Kidney tubule cell (primary cell): ENCODE measurements around the gene ATP1A4.

Source experiments
- DNase-seq: peaks from one replicate; pipeline ENCODE4 v3.0.0-alpha.2; 2018; ENCODE audit warnings: low spot score

The ATP1A4 gene

DNA sequence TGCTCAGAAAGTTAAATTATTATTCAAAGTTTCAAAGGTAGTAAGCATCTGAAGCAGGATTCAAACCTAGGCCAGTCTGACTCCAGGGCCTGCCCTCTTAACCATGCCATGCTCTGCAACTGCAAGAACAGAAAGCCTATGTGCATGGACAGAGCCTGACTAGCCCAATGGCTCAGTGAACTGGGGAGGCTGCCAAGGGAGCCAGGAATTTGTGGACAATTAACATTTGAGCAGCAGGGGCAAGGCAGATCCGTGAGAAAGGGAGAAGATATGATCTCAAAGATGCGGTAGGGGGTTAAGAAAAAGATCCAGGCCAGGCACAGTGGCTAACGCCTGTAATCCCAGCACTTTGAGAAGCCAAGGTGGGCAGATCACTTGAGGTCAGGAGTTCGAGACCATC is 6.5 kb upstream of the ATP1A4 start:
- peak; percentile 11 for DNase-seq

DNA sequence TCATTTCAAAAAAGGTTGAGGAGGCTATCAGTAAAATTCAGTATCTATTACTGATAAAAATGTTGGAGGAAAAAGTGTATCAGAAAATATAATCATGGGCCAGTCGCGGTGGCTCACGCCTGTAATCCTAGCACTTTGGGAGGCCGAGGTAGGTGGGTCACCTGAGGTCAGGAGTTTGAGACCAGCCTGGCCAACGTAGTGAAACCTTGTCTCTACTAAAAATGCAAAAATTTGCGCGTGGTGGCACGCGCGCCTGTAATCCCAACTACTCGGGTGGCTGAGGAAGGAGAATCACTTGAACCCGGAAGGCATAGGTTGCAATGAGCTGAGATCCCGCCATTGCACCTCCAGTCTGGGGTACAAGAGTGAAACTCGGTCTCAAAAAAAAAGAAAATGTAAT is 5.3 kb upstream of the ATP1A4 start:
- no peak for DNase-seq

DNA sequence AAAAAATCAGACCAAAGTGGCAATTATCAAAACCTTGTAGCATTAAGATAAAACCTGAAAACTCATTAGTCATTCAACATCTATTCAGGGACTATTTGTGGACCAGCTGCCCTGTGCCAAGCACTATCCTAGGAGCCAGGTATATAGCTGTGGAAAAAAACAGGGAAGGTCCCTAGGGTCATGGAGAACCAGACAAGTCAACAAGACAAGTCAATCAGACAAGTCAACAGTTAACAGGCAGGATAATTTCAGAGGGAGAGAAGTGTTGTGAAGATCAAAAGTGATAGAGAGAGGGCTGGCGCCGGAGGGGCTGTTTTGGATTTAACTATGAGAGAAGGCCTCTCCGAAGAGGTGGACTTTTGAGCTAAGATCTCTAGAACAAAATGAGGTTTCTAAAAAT is 3.3 kb upstream of the ATP1A4 start:
- no peak for DNase-seq

DNA sequence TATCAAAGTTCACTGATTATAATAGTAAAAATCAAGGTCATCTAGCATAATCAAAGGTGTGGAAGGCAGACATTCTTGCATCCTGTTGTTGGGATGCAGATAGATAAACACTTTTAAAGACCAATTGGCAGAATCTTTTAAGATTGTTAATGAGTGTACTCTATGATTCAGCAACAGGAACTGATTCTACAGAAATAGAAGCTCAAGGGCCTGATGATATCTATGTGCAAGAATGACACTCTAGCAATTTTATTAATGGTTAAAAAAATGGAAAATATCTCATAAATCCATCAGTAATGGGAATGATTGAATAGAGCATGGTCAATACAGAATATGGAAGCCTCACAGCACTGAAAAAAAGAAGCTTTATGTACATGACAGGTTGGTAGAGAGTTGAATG is 2.2 kb upstream of the ATP1A4 start:
- DNase-seq: no peak

DNA sequence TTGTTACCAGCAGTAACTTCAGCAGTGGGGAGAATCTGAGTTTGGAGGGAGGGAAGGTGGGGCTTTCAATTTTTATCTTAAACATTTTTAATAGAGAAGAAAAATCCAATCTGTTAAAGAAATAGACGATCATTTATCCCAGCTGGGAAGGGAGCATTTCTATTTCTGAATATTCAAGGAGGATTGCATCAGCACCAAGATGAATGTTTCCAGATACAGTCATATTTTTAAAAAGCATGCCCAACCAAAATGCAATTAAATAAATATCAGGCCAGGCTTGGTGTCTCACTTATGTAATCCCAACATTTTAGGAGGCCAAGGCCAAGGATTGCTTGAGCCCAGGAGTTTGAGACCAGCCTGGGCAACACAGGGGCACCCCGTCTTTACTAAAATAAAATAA is 1.7 kb upstream of the ATP1A4 start:
- DNase-seq: no peak

DNA sequence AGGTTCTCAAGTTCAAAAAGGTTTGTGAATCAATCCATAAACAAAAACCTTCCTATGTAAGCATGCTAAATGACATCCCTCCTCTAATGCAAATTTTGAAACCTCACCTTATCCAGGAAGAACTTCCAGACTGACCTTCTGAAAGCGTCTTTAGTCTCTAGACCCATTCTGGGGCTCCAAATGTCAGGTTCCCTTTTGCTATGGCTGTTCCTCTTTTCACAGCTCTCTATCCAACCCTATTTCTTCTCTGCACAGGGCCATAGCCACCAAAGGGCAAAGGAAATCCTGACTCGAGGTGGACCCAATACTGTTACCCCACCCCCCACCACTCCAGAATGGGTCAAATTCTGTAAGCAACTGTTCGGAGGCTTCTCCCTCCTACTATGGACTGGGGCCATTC is 3.4 kb downstream of the ATP1A4 start:
- DNase-seq: no peak

DNA sequence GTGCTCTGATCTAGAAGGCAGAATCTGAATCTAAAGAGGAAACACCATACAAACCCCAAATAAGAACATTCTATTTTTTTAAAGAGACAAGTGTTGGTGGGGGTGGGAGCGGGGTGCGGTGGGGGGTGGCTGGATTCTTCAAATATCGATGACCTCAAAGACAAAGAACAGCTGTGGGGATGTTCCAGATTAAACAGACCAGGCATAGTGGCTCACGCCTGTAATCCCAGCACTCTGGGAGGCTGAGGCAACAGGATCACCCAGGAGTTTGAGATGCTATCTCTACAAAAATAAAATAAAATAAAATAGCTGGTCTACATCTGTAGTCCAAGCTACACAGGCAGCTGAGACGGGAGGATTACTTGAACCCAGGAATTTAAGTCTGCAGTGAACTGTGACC is 5.0 kb downstream of the ATP1A4 start:
- no peak for DNase-seq

DNA sequence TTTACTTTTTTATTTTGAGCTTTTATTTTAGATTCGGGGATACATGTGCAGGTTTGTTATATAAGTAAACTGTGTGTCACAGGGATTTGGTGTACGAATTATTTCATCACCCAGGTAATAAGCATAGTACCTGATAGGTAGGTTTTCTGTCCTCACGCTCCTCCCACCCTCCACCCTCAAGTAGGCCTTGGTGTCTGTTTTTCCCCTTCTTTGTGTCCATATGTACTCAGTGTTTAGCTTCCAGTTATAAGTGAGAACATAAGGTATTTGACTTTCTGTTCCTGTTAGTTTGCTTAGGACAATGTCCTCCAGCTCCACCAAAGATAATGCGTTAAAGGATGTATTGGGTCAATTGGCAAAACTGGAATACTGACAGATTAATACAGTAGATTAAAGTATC is 5.8 kb downstream of the ATP1A4 start:
- DNase-seq: no peak

DNA sequence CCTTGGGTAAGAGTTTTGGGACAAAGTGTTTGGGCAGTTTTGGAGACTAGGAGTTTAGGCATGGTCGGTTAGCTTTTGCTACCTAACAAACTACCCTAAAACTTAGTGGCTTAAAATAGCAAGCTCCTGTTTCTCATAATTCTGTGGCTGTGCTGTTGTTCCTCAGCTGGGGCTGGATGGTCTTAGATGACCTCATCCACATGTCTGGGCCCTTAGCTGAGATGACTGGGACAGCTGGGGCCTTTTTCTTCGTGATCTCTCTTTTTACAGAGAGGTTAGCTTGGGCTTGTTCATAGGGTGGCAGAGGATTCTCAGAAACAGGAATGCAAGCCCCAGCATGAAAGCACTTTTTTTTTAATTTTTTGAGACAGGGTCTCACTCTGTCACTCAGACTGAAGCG is 6.6 kb downstream of the ATP1A4 start:
- no peak for DNase-seq

DNA sequence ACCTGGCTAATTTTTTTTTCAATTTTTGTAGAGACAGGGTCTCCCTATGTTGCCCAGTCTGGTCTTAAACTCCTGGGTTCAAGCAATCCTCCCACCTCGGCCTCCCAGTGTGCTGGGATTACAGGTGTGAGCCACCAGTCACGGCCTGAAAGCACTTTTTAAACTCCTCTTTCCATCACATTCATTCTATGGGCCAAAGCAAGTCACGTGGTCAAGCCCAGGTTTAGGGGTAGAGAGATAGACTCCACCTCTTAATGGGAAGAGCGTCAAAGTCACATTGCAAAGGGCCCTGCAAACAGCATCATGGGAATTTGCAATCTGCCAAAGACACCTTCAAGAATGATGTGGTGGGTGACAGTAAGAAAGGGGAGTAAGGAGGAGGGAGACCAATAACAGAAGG is 7.1 kb downstream of the ATP1A4 start:
- no peak for DNase-seq

DNA sequence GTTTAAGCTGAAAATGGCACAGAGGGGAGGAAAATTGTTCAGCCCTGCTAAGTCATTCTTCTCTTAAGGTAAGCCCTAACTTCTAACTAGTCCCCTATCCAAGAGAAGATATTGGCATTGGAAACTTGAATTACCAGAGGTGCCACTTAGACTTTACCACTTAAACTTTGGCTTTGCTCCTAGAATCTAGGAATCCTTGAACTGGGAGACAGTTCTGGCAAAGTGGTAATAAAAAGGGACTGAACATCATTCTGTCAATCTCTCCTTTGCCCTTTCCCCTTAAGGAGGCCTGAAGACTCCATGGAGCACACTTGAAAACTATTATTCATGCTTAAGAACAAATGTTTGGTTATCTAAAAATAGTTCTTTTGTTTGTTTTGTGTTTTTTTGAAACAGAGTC is 8.4 kb downstream of the ATP1A4 start:
- DNase-seq: no peak

DNA sequence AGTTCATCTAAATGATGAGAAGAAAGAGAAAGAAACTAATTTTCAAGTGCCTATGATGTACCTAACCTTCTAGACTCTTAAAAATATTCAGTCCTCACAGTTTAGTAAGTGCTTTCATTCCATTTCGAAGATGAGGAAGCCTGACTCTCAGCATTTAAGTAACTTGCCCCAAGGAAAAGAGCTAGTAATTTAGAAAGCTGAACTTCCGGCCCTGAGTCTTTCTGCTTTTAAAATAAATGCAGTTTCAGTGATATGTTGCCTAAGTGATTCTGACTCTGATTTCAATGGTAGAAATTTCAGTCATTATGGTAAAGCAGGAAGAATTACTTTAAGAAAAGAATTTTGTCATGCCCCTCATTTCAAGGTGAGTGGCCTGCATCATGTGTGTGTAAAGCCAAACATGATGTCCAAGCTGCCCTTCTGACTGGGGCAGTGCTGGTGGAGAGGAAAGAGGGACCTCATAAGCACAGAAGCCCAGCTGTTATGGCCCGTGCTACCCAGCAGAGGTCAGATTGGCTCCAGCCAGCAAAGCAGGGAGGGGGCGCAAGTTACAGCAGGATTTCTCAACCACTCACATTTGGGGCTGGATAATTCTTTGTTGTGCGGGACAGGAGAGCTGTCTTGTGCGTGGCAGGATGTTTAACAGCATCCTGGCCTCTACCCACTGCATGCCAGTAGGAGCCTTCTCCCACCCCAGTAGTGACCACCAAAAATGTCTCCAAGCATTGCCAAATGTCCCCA is 10.7 kb downstream of the ATP1A4 start:
- DNase-seq: peak; percentile 38

DNA sequence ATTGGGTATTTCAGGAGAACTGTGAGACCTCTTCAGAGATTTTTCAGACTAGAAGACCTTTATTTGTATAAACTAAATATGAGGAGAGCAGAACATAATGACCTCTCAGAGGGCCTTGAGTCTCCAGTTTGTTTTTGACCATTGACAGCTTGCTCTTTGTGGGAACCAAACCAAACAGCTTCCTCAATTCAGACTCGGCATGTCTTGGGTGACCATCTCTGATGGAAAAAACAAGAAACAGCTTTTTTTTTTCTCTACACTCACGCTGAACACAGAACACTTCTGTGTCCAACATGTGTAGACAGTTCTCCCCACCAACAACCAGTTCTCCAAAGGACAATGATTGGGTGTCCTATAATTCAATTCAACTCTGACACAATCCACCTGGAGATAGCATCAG is 11.5 kb downstream of the ATP1A4 start:
- DNase-seq: no peak

DNA sequence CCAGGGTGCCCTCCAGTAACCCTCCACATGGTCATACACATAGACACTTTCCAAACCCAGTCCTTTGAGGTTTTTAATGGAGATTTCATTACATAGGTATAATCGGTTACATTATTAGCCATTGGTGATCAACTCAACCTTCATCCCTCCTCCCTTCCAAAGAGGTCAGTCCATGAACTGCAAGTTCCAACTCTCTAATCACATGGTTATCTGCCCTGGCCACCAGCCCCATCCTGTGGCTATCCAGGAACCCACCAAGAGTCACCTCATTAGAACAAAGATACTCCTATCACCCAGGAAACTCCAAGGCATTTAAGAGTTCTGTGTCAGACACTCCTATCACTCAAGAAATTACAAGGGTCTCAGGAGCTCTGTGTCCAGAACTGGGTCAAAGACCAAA is 12.2 kb downstream of the ATP1A4 start:
- DNase-seq: no peak

DNA sequence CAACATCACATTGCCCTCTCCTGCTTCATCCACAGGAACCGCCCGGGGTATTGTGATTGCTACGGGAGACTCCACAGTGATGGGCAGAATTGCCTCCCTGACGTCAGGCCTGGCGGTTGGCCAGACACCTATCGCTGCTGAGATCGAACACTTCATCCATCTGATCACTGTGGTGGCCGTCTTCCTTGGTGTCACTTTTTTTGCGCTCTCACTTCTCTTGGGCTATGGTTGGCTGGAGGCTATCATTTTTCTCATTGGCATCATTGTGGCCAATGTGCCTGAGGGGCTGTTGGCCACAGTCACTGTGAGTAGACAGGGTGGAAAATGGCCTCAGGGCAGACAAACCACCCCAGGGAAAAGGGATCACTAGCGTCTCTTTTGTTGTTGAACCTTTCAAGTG is 12.7 kb downstream of the ATP1A4 start:
- DNase-seq: no peak

DNA sequence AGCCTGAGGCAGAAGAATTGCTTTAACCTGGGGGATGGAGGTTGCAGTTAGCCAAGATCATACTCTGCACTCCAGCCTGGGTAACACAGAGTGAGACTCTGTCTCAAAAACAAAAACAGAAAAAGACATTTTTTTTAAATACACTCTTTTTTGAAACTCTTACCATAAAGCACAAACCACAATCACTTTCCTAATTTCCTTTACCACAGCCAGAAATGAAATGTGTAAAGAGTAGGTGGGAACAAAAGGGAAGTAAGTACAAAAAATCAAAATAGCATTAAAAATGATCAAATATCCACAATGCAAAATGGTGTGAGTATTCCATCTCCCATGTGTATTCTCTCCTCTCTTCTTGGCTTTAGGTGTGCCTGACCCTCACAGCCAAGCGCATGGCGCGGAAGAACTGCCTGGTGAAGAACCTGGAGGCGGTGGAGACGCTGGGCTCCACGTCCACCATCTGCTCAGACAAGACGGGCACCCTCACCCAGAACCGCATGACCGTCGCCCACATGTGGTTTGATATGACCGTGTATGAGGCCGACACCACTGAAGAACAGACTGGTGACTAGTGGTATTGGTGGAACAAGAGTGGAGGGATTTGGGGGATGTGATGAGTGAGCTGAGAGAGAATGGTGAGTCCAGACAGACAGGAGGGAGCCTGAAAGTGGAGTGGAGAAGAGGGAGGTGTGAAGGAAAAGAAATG is 14.9 kb downstream of the ATP1A4 start:
- DNase-seq: no peak

DNA sequence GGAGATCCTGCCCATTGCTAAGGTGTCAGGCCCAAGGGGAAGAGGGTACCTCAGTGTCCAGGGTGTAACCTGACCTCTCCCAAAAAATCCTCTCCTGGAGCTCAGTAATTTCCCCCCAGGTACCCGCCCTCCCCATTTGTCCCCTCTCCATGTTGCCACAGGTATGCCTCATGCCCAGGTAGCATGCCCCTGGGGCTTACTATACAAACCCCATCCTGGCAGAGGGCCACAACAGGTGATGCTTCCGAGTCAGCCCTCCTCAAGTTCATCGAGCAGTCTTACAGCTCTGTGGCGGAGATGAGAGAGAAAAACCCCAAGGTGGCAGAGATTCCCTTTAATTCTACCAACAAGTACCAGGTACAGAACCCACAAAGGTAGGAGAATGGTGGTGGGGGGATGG is 15.7 kb downstream of the ATP1A4 start:
- DNase-seq: no peak

DNA sequence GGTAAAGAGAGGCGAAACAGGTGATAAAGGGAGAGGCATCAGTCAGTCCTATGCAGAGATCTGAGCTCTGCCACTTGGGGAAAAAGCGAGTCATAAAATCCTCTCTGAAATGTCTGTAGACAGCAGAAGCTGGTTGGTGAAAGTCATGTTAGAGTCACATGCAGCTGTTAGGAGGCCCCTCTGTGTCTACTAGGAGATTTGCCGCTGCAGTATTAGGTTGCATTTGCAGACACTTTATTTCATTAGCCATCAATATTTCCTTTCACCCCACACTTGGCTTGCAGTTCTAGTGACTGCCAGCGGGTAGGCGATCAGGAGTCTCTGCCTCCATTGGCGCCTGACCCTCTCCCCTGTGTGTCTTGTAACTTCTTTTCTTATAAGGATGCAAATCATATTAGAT is 16.2 kb downstream of the ATP1A4 start:
- DNase-seq: no peak

DNA sequence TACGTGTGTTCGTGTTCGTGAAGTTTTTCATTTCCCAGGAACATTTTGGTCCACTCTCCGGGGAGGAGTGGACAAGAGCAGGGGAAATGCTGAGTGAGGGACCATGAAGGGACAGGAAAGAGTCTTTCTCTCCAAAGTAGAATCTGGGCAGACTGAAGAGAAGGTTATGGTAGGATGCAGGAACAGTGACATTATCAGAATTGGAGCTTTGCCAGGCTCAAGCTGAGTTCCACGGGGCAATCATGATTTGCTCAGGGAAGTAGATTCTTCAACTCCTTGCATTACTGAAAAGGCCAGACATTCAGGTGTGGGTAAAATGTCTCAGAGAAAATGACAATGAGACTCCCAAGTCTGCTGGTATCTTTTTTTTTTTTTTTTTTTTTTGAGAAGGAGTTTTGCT is 16.6 kb downstream of the ATP1A4 start:
- no peak for DNase-seq

DNA sequence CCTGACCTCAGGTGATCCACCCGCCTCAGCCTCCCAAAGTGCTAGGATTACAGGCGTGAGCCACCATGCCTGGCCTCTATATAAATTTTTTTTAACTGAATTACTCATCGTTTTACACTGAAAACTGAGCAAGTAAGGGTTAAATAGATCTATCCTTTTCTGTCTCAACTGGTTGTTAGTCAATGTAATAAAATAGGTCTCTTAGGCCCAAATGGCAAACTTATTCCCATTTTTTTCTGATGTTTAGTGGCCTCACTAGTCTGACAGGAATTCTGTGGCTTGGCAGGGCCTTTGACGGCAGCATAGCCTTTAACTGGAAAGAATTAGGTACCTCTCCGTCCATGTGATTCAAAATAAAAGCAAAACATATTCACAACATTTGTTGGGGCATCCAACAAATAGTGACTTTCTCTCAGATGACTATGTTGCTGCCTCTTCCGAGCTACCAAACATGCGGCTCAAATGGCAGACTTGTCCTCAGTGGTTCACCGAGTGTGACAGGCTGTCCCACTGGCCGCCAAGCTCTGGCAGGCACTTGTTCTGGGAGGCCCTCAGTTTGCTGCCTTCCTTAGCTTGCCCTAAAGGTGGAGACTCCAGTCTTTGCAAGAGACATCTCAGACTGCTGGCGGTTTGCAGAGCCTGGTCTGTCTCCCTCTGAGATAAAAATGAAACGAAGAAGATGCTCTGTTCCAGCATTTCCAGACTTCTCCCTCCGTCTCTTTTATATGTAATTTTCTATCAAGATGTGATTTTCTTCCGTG is 17.4 kb downstream of the ATP1A4 start:
- DNase-seq: no peak

DNA sequence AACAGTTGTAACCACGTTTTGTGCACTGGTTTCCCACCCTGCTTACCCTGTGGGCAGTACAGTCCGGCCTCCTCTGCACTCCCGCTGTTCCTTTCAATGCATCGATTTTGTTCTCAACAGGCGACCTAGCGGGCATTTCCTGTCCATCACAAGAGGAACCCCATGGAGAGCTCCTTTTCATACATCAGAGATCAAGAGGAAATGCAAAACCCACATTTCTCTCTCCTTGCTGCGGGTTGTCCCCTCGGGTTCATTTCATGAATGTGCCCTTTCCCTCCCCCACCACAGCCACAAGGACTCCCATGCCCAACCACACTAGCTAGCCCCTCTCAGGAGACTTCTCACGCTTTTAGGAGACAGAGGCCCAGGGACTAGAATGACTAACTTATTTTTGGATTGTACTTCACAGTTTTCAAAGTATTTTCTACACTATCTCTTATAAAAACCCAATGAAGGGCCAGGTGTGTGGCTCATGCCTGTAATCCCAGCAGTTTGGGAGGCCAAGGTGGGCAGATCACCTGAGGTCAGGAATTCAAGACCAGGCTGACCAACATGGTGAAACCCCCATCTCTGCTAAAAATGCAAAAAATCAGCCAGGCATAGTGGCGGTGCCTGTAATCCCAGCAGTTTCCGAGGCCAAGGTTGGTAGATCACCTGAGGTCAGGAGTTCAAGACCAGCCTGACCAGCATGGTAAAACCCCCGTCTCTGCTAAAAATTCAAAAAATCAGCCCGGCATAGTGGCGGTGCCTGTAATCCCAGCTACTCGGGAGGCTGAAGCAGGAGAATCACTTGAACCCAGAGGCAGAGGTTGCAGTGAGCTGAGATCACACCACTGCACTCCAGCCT is 18.4 kb downstream of the ATP1A4 start:
- DNase-seq: no peak

DNA sequence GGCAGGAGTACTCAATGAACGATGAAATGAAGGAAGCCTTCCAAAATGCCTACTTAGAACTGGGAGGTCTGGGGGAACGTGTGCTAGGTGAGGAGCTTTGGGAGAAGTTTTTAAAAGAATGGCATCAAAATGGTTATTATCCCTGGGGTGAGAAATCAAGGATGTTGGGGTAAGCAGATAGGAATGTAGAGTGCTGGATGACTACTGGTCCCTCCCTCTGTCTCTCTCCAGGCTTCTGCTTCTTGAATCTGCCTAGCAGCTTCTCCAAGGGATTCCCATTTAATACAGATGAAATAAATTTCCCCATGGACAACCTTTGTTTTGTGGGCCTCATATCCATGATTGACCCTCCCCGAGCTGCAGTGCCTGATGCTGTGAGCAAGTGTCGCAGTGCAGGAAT is 20.0 kb downstream of the ATP1A4 start:
- DNase-seq: peak; percentile 44
